HTR-8/SVneo (cell line): ENCODE results near the gene ANKRD28.
"Not testable (repeated sequence)": the region's sequence is repeated elsewhere in the genome, so short reads cannot be mapped to it uniquely, and the experiment has no call there.

ENCODE experiments used
- DNase-seq: peaks from one replicate; pipeline ENCODE4 v3.0.0; 2011; ENCODE audit warnings: low spot score, mixed read lengths; ENCODE audit not compliant: insufficient read length
- FAIRE-seq: peaks from 2 replicates; lab custom pipeline; 2011; peaks lifted over from hg19 to GRCh38; lab: Jason Lieb, UNC

The ANKRD28 gene

DNA sequence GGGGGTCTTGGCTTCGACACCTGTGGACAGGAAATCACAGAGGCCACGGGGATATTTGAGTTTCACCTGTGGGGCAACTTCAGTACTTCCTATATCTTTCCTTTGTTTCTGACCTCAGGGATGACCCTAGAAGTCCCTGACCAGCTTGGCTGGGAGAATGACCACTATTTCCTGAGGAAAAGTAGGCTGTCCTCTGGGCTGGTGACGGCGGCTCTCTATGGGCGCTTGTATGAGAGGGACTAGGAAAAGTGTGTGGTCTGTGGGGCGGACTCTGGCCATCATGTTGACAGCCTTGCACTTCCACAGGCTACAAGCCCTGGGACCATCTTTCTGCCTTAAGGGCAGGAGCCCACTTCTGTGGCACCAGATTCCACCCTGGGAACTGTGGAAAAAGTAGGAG lies 152.5 kb downstream of the ANKRD28 start:
- FAIRE-seq (no peak), DNase-seq (no peak)

DNA sequence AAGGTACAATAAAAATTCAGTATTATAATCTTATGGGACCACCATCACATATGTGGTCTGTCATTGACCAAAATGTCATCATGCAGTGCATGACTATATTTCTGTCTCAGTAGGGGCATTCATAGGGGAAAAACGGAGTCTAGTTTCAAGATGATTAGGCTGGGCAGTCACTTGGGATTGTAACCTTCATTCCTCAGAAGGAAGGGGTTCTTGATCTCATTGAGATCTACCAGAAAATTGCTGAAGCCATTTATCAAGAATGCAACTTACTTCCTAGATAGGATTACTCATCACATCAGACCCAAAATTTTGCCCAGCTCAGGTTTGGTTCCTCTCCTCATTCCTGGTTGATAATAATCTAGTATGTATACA lies 158.9 kb downstream of the ANKRD28 start:
- DNase-seq (no peak), FAIRE-seq (no peak)

DNA sequence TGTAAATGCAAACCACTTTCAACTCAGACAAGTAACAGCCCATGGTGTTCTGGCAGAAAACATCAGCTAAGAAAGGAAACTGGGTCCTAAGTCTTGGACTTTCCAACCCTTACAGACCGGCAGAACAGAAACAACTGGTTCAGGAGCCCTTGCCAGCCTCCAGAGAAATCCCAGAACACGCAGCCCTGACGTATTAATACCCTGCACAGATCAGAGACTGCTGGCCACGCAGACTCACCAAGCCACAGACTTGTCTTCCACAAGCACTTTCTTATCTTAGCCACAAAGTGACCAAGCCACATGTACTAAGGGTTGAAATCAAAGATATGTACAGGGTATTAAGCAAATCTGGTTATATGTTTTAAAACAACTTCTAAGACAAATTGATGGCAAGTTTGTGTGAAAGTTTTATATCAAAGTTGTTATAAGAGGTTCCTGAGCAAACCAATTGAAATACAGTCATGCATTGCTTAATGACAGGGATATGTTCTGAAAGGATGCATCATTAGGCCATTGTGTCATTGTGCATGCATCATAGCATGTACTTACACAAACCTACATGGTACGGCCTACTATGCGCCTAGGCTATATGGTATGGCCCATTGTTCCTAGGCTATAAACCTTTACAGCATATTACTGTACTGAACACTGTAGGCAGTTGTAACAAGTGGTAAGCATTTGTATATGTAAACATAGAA lies 159.4 kb downstream of the ANKRD28 start:
- no peak for DNase-seq
- no peak for FAIRE-seq

DNA sequence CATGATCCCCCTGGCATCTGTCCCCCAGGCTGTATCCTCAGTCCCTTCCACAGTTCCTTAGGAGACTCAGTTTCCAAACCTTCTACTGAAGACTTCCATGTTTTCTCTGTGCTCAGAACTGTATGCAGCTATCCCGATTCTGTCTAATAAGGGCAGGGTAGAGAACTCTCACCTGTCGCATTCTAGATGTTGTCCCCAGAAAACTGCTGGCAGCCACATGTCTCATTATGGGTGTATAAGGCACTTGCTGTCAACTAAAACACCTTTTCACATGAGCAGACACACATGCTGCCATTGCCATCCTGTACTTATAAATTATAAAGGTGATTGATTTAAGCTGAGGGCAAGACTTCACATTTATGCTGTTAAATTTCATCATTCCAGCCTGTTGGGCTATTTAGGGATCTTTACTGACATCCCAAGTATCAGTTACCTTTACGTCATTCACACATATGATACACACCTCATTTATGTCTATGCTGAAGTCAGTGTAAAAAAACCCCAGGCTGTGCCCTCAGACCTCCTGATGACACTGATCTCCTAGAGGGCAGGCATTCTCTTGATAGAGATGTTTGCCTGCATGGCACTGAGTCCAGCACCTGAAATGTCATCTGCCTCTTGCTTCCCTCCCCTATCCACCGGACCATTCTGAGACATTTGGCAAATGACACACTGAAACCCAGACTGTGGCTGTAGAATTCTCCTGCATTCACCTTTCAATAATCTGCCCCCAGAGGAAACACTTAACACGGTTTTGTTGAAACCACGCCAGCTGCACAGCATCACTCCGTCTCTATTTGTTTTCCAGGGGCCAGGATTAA lies 160.4 kb downstream of the ANKRD28 start:
- DNase-seq (no peak), FAIRE-seq (no peak)

DNA sequence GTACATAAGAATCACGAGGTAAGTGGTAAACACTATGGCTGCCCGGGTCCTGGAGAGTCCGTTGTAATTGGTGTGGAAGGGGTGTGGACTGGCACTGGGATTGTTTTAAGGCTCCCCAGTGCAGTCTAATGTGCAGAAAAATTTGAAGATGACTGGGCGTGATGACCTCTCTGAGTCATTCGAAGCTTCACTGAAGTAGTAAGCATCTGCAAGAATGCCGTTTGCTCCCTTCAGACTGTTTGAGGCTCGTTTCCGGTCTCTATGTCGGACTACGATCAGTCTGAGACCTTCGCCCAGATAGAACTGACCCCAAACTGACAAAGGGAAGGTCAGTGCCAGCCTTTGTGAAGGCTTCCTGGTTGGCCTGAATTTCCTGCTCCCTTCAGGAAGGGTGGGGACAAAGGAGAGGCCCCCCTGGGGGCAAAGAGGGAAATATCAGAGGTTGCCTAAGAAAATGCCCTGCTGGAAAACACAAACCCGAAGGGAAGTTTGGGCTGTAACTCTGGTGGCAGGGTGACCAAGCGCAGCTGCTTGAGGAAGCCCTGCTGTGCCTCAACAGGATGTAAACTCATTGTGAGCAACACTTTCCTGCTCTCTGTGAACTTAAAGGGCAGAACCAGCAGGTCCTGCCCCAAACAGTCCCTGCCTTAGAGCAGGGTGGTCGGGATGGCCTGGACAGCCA lies 161.6 kb downstream of the ANKRD28 start:
- DNase-seq (peak; percentile 70), FAIRE-seq (no peak)

DNA sequence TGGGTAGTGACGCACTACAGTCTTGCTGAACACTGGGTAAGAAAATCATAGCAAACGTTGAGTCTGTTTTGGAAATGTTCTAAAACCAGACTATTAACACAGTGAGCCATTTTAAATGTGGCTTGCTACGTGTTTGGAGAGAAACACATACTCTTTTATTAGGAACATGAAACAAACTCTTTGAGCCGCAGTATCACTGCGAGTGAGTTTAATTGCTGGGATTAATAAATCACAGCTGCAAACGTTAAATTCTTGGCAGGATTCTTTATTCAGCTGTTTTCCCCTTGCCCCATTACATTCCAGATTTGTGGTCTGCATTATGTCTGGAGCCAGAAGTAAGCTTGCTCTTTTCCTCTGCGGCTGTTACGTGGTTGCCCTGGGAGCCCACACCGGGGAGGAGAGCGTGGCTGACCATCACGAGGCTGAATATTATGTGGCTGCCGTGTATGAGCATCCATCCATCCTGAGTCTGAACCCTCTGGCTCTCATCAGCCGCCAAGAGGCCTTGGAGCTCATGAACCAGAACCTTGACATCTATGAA lies 162.6 kb downstream of the ANKRD28 start:
- no peak for FAIRE-seq
- DNase-seq = no peak

DNA sequence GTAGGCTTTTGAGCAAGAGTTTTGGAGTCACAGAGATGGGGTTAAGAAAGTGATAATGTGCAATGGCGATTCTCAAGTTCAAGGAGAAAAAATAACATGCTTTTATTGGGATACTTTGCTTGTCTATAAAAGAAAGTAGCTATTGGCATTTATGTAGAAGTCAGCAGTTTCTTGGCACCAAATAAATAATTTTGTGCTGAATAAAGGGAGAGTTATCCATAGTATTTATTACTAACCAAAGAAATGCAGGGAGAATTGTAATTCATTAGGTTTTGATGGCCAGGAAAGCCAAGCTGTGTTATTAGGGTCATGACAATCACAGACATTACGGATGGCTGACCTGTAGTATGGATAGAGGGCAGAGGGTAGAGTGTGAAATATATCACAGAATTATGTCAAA lies 163.1 kb downstream of the ANKRD28 start:
- FAIRE-seq (no peak), DNase-seq (no peak)

DNA sequence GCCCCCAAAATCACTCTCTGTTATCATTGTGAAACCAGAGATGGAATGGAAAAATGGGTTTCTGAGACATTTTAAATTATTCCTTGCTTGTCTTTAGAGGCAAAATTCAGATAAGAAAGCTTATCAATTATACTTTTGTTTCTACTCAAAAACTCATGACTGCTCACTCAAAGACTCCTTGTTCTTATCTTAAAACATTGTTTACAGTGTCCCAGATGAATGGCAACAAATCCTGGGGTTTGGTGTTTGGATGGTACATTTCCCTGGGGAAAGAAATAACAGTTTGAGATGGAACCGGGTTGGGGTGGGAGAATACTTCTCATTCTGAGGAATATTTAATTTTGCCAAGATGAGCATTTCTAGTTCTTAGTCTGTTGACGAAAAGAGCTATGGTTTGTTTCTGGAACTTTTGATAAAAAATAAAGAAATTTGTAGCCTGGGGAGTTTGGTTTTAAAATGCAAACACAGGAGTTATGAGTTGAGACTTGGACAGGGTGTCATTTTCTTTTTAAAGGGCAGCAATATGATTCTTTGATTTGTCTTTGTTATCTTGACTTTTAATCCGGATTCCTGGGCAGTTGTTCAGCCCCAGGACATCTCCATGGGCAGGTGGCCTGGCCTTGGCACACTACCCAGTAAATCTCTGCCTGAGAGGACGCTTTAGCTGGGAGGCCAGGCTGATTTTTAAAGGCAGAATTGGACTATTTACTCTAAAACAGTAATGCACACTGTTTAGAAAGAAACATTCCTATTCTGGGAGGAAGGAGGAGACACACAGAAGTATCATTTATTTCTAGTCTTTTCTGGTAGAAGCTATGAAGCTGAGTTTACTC lies 163.8 kb downstream of the ANKRD28 start:
- FAIRE-seq = no peak
- DNase-seq = peak; percentile 55

DNA sequence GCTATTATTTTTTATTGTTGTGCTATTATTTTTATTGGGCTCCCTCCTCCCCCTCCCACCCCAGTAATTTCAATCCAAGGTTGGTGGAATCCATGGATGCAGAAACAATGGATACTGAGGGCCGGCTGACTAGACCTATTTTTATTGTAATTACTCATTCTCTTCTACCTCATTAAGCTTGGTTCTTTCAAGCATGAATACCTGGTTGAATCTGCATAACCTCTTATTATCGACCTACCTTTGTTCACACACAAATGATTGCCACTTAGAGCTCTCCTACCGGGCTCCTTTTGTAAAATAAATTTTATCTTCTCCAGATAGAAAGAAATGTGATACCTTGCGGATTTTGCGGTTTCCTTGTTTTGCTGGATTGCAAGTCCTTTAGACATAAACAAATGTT lies 164.6 kb downstream of the ANKRD28 start:
- DNase-seq = no peak
- FAIRE-seq = no peak

DNA sequence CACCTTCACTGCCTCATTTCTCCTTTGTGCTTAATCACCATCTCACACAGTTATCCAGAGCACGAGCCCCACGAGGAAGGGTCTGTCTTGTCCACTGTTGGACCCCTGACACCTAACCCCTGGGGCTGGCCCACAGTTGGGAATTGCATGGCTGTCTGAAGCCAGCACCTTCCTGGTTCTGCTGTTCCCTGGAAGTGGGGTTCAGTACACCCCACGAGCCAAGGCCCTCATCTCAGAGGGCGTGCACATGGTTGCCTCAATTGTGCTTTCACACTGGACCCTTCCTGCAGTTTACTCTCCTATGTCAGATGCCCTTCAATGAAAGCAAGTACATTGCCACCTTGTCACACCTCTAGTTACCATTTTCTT lies 165.6 kb downstream of the ANKRD28 start:
- DNase-seq (no peak), FAIRE-seq (no peak)

DNA sequence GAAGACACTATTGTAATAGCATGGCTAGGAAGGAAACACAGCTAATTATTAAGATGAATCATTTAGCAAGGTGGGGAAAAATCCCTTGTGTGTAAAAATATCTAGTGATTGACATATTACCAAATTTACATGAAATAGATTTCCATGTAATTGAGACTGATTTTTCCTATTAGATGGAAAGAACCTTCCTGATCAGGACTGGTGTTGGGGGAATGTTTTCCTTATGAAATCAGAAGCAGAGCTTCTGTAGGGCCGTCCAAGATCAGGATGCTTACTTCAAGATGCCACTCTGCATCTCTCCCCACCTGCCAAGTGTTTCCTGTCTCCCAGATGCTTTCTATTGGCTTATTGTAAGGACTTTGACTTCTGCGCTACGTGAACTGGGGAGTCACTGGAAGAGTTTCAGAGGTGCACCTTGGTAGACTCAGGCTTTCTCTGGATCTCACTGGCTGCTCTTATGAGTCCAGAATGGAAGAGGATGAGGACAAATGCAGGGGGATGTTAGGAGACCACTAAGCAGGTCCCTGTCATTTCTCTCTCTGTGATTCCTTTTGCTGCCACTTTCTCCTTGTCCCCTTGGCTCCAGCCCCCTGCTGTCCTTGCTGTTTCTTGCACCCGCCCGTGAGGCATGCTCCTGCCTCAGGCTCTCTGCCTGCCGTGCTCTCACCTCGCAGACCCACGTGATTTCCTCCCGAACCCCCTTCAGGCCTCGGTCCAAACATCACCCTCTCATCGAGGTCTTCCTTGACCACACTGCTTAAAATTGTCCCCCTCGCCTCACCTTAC lies 166.2 kb downstream of the ANKRD28 start:
- no peak for DNase-seq
- FAIRE-seq = no peak

DNA sequence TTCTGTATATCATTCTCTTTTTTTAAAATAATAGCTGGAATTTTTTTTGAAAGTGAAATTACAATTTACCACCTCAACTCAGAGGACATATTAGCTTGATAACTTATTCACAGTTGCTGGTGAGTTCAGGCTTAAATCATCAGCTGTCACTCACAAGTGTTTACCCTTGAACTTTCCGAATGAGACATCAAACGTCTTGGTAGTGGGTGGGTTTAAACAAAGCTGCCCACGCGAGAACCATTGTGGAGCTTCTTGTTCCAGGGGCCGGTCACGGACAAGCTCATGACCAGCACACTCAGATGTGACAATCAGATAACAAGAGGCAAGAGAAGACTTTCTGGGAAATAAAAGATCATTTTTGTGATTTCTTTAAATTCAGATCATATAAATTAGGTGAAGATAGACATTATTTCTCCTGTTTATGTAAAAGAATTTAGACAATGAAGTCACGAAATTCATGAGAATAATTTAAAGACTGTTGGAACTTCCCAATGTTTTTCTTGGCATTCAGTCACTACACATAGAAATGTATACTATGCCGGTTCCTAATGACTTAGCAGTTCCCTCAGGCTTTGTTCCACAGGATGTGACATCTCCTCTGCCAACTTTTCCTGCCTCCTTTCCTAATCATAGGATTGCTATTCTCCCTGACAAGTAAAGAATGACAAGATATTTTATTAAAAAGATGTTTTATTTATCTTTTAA lies 167.0 kb downstream of the ANKRD28 start:
- no peak for FAIRE-seq
- DNase-seq = peak; percentile 57

DNA sequence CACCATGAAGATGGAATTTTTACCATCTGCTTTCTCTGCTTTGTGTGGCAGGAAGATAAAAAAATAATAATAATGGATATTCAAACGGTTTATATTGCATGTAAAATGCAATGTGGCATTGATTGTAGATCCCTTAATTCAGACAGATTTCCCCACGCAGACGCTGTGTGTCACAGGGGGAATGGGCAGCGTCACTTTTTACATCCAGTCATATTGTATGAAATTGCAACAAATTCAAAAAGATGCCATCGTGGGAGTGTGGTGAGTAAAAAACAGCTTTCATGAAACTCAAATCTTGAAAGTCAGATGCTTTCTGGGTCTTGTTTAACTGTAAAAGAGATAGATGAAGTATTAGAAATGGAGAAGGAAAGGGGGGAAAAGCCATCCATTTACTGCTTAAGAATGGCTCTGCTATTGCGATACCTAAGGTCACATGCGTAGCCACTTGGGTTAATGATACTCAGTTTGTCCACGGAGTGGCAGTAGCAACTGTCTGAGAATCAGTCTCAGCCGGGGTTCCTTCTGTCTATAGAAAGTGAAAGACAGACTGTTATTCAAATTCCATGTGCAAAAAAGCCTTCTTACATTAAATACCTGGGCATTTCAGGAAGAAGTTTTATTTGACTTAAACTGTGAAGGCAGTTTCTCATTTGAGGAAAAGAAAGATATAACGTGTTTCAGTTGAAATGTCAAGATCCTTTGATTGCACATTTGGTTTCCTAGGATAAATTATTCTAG lies 167.8 kb downstream of the ANKRD28 start:
- FAIRE-seq = no peak
- DNase-seq = peak; percentile 81

DNA sequence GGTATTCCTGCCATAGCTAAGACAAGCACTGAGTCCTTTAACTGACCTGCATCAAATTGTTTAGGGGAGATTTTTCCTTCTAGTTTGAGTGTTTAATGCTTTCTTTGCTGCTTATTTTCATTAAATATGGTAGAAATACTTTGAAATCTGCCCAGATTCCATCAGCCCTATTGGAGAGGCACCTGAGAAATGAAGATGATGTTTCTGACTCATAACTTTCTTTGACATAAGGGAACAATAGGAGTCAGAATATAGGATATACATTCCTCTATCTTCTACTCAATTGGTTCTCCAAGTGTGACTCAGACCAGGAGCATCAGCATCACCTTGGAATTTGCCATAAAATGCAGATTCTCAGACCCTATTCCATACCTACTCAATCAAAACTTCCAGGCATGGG lies 168.8 kb downstream of the ANKRD28 start:
- no peak for DNase-seq
- no peak for FAIRE-seq

DNA sequence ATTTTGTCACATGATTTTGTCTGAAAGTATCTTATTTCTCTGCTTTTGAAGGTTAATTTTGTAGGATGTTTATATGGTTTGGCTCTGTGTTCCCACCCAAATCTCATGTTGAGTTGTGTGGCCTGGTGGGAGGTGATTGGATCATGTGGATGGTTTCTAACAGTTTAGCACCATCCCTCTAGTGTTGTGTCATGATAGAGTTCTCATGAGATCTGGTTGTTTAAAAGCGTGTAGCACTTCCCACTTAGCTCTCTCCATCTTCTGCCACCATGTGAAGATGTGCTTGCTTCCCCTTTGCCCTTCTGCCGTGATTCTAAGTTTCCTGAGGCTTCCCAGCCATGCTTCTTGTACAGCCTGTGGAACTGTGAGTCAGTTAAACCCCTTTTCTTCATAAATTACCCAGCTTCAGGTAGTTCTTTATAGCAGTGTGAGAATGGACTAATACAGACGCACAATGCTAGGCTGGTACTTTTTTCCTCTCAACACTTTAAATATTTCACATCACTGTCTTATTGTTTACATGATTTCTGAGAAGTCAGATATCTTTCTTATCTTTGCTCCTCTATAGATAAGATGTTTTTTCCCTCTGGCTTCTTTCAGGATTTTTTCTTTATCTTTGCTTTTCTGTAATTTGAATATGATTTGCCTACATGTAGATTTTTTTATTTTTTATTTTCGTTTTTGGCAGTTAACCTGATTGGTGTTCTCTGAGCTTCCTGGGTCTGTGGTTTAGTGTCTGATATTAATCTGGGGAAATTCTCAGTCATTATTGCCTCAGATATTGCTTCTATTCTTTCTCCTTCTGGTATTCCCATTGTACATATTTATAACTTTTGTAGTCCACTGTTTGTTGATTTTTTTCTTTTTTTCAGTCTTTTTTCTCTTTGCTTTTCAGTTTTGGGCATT lies 174.0 kb downstream of the ANKRD28 start:
- FAIRE-seq (no peak), DNase-seq (no peak)

DNA sequence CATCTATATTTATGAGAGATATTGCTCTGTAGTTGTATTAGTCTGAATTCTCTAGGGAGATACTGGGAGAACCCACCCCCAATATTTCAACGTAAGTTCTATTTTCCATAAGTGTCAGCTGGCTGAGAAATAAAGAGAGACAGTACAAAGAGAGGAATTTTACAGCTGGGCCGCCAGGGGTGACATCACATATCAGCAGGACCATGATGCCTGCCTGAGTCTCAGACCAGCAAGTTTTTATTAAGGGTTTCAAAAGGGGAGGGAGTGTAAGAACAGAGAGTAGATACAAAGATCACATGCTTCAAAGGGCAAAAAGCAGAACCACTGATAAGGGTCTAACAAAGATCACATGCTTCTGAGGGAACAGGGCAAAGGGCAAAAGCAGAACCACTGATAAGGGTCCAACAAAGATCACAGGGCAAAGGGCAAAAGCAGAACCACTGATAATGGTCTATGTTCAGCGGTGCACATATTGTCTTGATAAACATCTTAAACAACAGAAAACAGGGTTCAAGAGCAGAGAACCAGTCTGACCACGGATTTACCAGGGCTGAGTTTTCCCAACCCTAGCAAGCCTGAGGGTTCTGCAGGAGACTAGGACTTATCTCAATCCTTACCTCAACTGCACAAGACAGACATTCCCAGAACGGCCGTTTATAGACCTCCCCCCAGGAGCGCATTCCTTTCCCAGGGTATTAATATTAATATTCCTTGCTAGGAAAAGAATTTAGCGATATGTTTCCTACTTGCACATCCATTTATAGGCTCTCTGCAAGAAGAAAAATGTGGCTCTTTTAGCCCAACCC lies 177.9 kb downstream of the ANKRD28 start:
- not testable (repeated sequence) for DNase-seq, FAIRE-seq
